ENCODE results near the gene THAP10. TPM values are rescaled to one million over a fixed set of nuclear protein-coding genes. Genes with fewer than 3 reads are reported as not detected.
"Not testable (repeated sequence)": the region's sequence is repeated elsewhere in the genome, so short reads cannot be mapped to it uniquely, and the experiment has no call there.

THAP10 gene
- 6.8 and 7.8 TPM in 2 replicates for total RNA-seq (2014; rRNA removed; shearing (Covaris generic))

DNA sequence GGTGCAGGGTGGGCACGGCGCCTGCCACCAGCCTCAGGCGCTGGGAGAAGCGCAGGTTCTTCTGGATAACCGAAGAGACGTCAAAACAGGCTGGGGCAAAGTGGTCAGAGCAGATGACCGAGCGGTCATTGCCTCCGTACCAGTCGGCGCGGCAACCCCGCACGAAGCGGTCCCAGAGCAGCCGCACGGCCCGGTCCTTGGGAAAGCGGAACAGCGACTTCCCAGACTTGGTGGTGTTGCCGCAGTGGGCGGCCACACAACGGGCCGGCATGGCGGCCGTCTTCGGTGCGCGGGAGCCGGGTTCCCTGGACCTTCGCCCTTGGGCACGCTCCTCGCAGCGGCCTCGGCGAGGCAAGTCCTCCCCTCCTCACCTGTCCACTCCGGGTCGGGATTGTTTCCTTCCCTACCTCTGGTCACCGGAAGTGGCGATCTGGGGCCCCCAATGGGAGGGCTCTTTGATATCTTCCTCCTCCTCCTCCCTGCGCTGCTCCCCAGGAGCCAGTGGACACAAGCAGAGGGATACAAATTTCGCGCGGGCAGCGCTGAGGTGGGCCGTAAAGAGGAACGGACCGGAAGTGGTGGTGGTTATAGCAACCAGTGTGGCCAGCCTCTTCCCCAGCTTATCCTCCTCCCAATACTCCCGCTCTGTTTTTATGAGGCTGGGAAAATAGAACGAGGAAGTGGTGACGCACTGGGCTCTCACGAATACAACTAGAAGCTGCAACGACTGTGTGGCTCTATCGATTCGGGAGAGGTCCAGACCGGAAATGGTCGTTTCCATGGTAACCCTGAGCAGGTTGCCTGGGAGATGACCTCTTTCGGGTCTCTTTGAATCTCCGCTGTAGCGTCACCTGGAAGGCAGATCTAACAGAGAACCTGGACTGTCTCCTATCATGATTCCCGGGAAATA, at the start of gene THAP10, which contains the start of gene LRRC49:
THAP10 (minus strand) TSS at position 432 of the 910 bp plus-strand sequence; CDS start at position 271, 161 bp downstream.
LRRC49 (plus strand) TSS at position 825 of the 910 bp plus-strand sequence; CDS start at position 894, 69 bp downstream.
- peak; percentile 97 for DNase-seq (ENCODE audit: low spot score)
- in situ Hi-C loops (cut with HindIII; ENCODE audit: low sequenced_read_pairs) = no loop called here

DNA sequence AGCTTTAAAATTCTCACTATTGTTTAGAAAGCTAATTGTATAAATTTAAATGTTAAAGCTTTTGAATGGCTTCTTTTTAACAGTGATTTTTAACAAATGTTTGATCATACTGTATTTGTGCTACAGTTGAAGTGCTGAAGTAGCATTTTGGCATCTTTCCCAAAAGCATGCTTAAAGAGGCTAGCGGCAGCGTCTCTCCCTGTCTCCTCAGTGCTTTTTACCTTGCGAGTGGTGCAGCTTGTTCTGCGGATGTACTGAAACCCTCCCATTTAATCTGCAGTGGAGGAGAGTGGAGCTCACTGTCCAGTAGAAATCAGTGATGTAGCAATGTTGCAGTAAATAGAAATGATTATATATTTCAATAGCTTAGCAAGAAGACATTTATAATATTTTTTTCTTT, 44.1 kb upstream of the THAP10 start:
- in situ Hi-C loops (cut with HindIII; ENCODE audit: low sequenced_read_pairs) = no loop called here
- DNase-seq (ENCODE audit: low spot score) = peak; percentile 87

GRCh38 chr15:70935631-70936030, 43.4 kb upstream of the THAP10 start:
- in situ Hi-C loops (cut with HindIII; ENCODE audit: low sequenced_read_pairs) = no loop called here
- peak; percentile 22 for DNase-seq (ENCODE audit: low spot score)

GRCh38 chr15:70933411-70933810, 41.2 kb upstream of the THAP10 start:
- in situ Hi-C loops (cut with HindIII; ENCODE audit: low sequenced_read_pairs) = no loop called here
- DNase-seq (ENCODE audit: low spot score) = peak; percentile 74

DNA sequence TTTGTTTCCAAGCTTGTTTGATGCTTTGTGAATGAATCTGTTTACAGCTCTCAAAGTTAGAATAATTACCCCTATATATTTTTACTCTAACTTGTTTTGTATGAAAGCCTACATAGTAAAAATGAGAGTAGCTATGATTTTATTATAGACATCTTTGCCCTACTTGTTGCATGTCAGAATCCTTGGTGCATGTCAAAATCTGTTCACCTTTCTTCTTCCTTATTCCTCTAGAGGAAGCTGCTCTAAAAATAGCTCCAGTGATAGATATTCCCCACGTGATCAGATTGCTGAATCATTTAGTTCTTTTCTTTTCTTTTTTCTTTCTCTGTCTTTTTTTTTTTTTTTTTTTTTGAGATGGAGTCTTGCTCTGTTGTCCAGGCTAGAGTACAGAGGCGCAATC, 40.2 kb upstream of the THAP10 start:
- no peak for DNase-seq (ENCODE audit: low spot score)
- in situ Hi-C loops (cut with HindIII; ENCODE audit: low sequenced_read_pairs) = no loop called here

GRCh38 chr15:70931821-70932220, 39.6 kb upstream of the THAP10 start:
- in situ Hi-C loops (cut with HindIII; ENCODE audit: low sequenced_read_pairs) = no loop called here

DNA sequence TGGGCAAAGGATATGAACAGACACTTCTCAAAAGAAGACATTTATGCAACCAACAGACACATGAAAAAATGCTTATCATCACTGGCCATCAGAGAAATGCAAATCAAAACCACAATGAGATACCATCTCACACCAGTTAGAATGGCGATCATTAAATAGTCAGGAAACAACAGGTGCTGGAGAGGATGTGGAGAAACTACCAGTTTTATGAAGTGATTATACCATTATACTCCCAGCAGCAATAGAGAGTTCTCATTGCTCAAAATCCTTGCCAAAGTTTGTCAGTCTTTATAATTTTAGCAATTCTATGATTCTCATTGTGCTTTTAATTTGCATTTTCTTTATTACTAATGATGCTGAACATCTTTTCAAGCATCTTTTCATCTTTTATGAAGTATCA, 34.7 kb upstream of the THAP10 start:
- in situ Hi-C loops (cut with HindIII; ENCODE audit: low sequenced_read_pairs); DNase-seq (ENCODE audit: low spot score): not testable (repeated sequence)

More at GRCh38 chr15:70931821-70932220, 39.6 kb upstream of the THAP10 start:
- DNase-seq (ENCODE audit: low spot score) = no peak

DNA sequence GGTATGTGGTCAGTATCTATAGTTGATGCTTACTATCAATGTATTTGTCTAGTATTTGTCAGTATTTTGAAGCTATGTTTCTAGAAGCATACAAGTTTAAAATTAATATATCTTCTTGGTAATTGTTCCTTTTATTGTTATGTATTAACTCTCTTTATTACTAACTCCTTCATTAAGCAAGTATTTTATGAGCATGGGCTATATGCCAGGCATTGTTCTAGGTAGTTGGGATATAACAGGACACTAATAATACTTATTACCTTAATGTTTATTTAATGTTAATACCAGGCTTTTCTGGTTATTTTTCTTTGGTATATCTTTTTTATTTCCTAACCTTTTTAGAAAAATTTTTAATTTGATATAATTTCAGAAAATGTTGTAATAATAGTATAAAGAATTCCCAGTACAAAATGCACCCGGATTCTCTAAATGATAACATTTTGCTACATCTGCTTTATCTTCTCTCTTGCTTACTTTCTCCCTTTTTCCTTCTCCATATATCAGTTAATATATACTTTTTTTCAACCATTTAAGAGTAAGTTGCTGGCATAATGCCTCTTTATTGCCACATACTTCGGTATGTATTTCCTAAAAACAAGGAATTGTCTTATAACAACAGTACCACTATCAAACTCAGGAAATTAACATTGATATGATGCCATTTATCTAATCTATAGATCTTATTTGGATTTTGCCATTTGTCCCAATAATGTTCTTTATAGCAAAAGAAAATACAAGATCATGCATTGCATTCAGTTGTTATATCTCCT, 31.3 kb upstream of the THAP10 start:
- in situ Hi-C loops (cut with HindIII; ENCODE audit: low sequenced_read_pairs) = no loop called here
- DNase-seq (ENCODE audit: low spot score) = no peak

GRCh38 chr15:70922119-70922518, 29.9 kb upstream of the THAP10 start:
- DNase-seq (ENCODE audit: low spot score) = no peak
- in situ Hi-C loops (cut with HindIII; ENCODE audit: low sequenced_read_pairs) = no loop called here

DNA sequence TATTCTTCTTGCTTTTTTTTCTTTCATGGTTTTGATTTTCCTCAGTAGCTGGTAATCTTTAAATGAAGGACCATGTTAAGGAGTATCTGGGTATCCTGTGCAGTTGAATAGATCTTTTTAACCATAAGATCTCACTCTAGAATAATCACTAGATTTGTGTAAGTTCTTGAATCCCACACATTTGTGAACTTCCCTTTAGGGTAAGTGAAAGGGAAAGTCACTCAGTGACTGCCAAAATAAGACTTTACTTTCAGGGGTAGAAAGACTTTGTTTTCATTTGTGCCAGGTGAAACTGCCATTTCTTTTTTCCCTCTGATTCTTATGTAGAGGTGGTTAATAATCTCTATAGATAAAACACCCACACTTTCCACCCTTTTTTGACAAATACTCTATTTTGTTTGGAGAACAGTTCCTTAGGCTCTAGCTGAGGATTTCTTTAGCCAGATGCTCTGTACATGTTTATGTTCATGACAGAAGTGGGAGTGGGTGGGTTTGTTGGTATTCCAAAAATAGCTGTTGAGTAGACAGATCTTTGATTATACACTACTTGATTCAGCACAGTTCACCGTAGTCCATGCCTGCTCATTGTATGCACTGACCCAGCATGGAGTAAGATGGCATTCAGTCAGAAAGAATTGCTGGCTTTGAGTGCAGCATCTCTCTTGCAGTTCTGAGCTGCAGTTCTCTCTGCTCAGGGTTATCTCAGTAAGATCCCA, 28.9 kb upstream of the THAP10 start:
- in situ Hi-C loops (cut with HindIII; ENCODE audit: low sequenced_read_pairs) = no loop called here
- no peak for DNase-seq (ENCODE audit: low spot score)

DNA sequence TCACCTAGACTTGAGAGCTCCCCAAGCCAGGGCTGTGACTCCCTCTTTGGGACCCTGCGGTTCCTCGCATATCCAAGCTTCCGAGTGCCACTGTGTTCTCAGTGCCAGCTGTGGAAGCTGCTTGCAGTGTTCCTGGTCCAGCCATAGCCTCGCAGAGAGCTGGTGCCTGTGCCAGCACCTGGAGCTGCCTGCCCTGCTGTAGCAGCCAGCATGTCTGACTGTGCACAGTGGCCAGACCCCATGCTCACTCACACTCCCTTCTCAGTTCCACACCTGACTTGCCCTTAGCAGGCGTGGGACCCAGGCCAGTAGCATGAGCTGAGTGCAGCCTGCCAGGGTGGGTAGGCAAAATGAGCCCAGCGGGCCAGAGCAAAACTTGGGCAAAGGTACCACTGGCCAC, 25.7 kb upstream of the THAP10 start:
- DNase-seq (ENCODE audit: low spot score) = no peak
- in situ Hi-C loops (cut with HindIII; ENCODE audit: low sequenced_read_pairs) = no loop called here

DNA sequence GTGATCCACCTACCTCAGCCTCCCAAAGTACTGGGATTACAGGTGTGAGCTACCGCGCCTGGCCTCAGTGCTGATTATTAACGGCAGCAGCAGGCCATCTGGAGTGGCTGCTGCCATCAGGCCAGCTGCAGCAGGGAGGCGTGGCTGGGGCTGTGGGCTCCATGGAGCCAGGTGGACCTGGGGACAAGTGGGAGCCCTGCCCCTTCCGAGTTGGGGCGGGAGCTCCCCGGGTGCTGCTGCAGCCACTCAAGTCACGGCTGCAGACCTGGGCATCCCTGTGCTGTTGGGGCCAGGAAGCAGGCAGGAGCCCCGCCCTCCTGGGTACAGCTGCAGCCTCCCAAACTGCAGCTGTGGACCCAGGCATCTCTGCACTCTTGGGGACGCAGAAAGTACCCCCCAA, 24.3 kb upstream of the THAP10 start:
- DNase-seq (ENCODE audit: low spot score) = no peak
- in situ Hi-C loops (cut with HindIII; ENCODE audit: low sequenced_read_pairs) = no loop called here

GRCh38 chr15:70912187-70912586, 20.0 kb upstream of the THAP10 start:
- in situ Hi-C loops (cut with HindIII; ENCODE audit: low sequenced_read_pairs) = no loop called here
- no peak for DNase-seq (ENCODE audit: low spot score)

GRCh38 chr15:70910958-70911357, 18.7 kb upstream of the THAP10 start:
- DNase-seq (ENCODE audit: low spot score) = no peak
- in situ Hi-C loops (cut with HindIII; ENCODE audit: low sequenced_read_pairs) = no loop called here

GRCh38 chr15:70907784-70908471, 15.7 kb upstream of the THAP10 start:
- in situ Hi-C loops (cut with HindIII; ENCODE audit: low sequenced_read_pairs) = no loop called here
- DNase-seq (ENCODE audit: low spot score) = no peak

GRCh38 chr15:70906842-70907241, 14.6 kb upstream of the THAP10 start:
- in situ Hi-C loops (cut with HindIII; ENCODE audit: low sequenced_read_pairs) = no loop called here
- peak; percentile 78 for DNase-seq (ENCODE audit: low spot score)

DNA sequence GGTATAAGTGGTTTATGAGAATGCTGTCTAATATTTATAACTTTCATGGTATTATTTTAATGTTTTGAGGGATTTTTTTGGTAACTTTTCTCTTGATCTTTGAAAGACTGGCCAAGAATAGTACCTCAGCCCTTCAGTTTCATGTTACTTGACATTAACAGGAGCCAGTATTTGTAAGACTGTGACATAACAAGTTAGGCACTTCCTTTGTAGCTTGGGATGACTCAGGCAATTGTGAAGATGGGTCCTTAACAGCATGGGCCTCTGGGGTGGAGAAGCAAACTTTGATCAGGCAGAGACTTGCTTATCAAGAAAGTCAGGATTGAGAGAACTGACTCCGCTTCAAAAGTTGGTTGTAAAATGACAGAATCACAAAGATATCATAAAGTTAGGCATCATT, 9.9 kb upstream of the THAP10 start:
- in situ Hi-C loops (cut with HindIII; ENCODE audit: low sequenced_read_pairs) = no loop called here
- DNase-seq (ENCODE audit: low spot score) = no peak

- DNase-seq (ENCODE audit: low spot score) = peak; percentile 88
- in situ Hi-C loops (cut with HindIII; ENCODE audit: low sequenced_read_pairs) = no loop called here
Measured at GRCh38 chr15:70892912-70893560, 803 bp upstream of the THAP10 start.
